Right lobe of liver (tissue), 6 donors: Measurements from ENCODE around the gene BLACAT1. TPM values are rescaled to one million over a fixed set of nuclear protein-coding genes. Genes with fewer than 3 reads are reported as not detected.

Experiments used
- ATAC-seq, 4 donors: fragments of 200-7000 bp; cut with Tn5 transposase; one replicate each; pipeline ENCODE4 v1.9.1; 2020; ENCODE audit warnings: mild to moderate bottlenecking in 4 of 4, moderate library complexity in 4 of 4
- DNase-seq, 3 donors: peaks; one replicate each; pipeline ENCODE4 v3.0.0-alpha.2; 2020
- H3K27ac ChIP-seq, 3 donors: fragments of 200-600 bp; one replicate each; pipeline ENCODE4 v1.8.0; 2022
- H3K27me3 ChIP-seq, 2 donors: fragments of 200-600 bp; one replicate each; pipeline ENCODE4 v1.8.0; 2022
- H3K36me3 ChIP-seq, 4 donors: fragments of 200-600 bp; sonication (generic) in 1 of 4; one replicate each; pipeline versions ENCODE4 v1.5.1 to v1.8.0; 2017 to 2022; ENCODE audit warnings: control low read depth in 1 of 4
- H3K4me1 ChIP-seq, 4 donors: fragments of 200-600 bp; sonication (generic) in 1 of 4; one replicate each; pipeline versions ENCODE4 v1.5.1 to v1.8.0; 2017 to 2022; ENCODE audit warnings: control low read depth in 1 of 4
- H3K4me3 ChIP-seq, 3 donors: fragments of 200-600 bp; one replicate each; pipeline ENCODE4 v1.8.0; 2022
- H3K9me3 ChIP-seq, 4 donors: fragments of 200-600 bp; sonication (generic) in 1 of 4; one replicate each; pipeline versions ENCODE4 v1.5.1 to v1.8.0; 2017 to 2022; ENCODE audit warnings: control low read depth in 1 of 4
- POLR2A ChIP-seq: fragments of 450-650 bp; IDR thresholded peaks from one replicate; pipeline ENCODE4 v1.6.1; 2017; ENCODE audit warnings: antibody characterized with exemption, mild to moderate bottlenecking
- WGBS: methylation state at CpG from one replicate; pipeline ENCODE4 v1.1.6; 2018; ENCODE audit warnings: low coverage, low lambda C conversion rate; ENCODE audit not compliant: insufficient coverage; ENCODE audit errors: missing lambda C conversion rate; 5-methylcytosine and 5-hydroxymethylcytosine counted together
- intact Hi-C, 2 donors: fragments of 100-400 bp; cut with DNase I; formaldehyde crosslinking; loops; one replicate each; pipeline versions ENCODE4 v1.11.2 to v1.14.1; 2022
- total RNA-seq, 6 experiments: library from RNA; depleted of rRNA in 2 of 6; stranded (reverse); fragments of >200 nt in 2 of 6; fragmentation: NEBNext Ultra II Directional in 3 of 6; extraction: Animal tissue kit (Norgen Biotek cat#: 25700) in 3 of 6; gene quantifications; one replicate each; pipeline versions ENCODE4 v1.1.0 to v1.2.4, GENCODE V29; 2016 to 2023
- TF ChIP-seq, protein P1 (sequence below), 4 donors: fragments of 200-600 bp in 3 of 4; fragments of 450-650 bp in 1 of 4; IDR thresholded peaks; one replicate each; pipeline versions ENCODE4 v1.5.1 to v1.8.0; 2016 to 2022; ENCODE audit warnings: antibody characterized with exemption in 4 of 4, mild to moderate bottlenecking in 2 of 4
- donor health status: DM: no; HTN: yes; CAD: no.
- donor health status: DM: no; HTN: no; CAD: no.
- donor health status: DM: no; HTN: no; CAD: no.
- donor health status: DM: no; HTN: yes; CAD: no.
- donor health status: DM: no; HTN: yes; CAD: no.

Gene BLACAT1
- total RNA-seq, 6 experiments from 2014 or later, result 0.06 TPM; not detected in 5

DNA sequence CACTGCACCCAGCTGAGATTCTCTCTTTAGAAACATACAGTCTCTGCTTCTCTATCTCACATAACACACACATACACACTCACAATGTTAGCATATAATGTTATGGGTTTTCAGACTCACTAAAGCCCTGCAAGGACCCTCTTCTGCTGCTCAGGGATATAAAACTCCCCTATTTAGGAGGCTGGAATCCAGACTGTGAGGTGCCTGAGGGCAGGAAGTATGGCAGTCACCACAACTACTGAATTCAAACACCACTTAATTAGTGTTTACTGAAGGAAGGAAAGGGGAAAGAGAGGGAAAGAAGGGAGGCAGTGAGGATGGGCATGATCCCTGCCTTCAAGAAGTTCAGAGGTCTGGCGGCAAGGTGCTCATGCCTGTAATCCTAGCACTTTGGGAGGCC, 40.8 kb upstream of the BLACAT1 start:
- Histone ChIP-seq H3K4me3 (no peak overlapping the region), H3K4me1 (no peaks in the 10 kb centered on the region), H3K36me3 (no peaks in the 10 kb centered on the region), H3K9me3 (no peaks in the 10 kb centered on the region), H3K27me3 (no peaks in the 10 kb centered on the region), H3K27ac (no peak overlapping the region)
- no peak for TF ChIP-seq POLR2A
- TF ChIP-seq, protein P1, sequence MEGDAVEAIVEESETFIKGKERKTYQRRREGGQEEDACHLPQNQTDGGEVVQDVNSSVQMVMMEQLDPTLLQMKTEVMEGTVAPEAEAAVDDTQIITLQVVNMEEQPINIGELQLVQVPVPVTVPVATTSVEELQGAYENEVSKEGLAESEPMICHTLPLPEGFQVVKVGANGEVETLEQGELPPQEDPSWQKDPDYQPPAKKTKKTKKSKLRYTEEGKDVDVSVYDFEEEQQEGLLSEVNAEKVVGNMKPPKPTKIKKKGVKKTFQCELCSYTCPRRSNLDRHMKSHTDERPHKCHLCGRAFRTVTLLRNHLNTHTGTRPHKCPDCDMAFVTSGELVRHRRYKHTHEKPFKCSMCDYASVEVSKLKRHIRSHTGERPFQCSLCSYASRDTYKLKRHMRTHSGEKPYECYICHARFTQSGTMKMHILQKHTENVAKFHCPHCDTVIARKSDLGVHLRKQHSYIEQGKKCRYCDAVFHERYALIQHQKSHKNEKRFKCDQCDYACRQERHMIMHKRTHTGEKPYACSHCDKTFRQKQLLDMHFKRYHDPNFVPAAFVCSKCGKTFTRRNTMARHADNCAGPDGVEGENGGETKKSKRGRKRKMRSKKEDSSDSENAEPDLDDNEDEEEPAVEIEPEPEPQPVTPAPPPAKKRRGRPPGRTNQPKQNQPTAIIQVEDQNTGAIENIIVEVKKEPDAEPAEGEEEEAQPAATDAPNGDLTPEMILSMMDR (IDR thresholded peaks at IDR 0.05), result no peak
- intact Hi-C loops, result no loop called here
- DNase-seq, result no peak
- ATAC-seq, result no peak
- WGBS, result 80% methylated on average over 1 of the region's 1 CpG

DNA sequence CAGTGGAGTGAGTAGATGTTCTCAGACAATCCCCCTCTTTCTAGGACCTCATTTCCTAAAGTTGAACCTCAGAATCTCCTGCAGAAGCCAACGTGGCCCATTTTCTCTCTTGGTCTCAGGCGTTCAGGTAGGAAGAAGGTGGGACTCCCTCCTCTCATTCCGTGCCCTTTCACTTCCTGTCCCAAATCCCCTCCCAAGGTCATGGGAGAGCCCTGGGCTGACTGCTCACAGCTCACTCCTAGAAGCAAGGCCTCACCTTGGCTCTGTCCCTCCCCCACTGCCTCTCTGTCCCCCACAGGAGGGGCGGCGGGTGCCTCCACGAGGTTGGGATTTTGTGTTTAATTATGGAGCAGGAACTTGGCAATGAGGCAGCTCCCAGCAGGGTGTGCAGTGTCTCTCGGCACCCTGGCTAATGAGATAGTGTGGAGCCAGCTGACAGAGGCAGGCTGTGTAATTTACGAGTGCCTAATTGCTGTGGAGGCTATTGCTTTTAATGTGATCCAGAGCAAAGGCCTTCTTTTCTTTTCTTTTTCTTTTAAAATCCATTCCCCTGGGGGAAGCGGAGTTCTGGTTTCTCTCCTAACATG, 39.5 kb upstream of the BLACAT1 start:
- no peak for ATAC-seq
- Histone ChIP-seq H3K27ac (no peak overlapping the region), H3K4me1 (no peaks in the 10 kb centered on the region), H3K36me3 (no peaks in the 10 kb centered on the region), H3K9me3 (no peaks in the 10 kb centered on the region), H3K4me3 (no peak overlapping the region), H3K27me3 (no peaks in the 10 kb centered on the region)
- intact Hi-C loops, result no loop called here
- WGBS, result 62% methylated on average over 7 of the region's 9 CpGs
- no peak for TF ChIP-seq POLR2A
- TF ChIP-seq, protein P1 (IDR thresholded peaks at IDR 0.05), result no peak
- DNase-seq, result no peak

- no peak overlapping the region for H3K4me3 ChIP-seq
- H3K27ac ChIP-seq, result no peak overlapping the region
- no peaks in the 10 kb centered on the region for H3K9me3 ChIP-seq
- intact Hi-C loops, result no loop called here
- DNase-seq (no peak), ATAC-seq (no peak)
- WGBS, result 63% methylated on average over 4 of the region's 4 CpGs
- H3K27me3 ChIP-seq, result no peaks in the 10 kb centered on the region
- TF ChIP-seq POLR2A, result no peak
- TF ChIP-seq, protein P1 (IDR thresholded peaks at IDR 0.05), result no peak
- H3K36me3 ChIP-seq, result no peaks in the 10 kb centered on the region
- H3K4me1 ChIP-seq, result no peaks in the 10 kb centered on the region
Observed at GRCh38 chr1:205494115-205494514, 38.3 kb upstream of the BLACAT1 start.

DNA sequence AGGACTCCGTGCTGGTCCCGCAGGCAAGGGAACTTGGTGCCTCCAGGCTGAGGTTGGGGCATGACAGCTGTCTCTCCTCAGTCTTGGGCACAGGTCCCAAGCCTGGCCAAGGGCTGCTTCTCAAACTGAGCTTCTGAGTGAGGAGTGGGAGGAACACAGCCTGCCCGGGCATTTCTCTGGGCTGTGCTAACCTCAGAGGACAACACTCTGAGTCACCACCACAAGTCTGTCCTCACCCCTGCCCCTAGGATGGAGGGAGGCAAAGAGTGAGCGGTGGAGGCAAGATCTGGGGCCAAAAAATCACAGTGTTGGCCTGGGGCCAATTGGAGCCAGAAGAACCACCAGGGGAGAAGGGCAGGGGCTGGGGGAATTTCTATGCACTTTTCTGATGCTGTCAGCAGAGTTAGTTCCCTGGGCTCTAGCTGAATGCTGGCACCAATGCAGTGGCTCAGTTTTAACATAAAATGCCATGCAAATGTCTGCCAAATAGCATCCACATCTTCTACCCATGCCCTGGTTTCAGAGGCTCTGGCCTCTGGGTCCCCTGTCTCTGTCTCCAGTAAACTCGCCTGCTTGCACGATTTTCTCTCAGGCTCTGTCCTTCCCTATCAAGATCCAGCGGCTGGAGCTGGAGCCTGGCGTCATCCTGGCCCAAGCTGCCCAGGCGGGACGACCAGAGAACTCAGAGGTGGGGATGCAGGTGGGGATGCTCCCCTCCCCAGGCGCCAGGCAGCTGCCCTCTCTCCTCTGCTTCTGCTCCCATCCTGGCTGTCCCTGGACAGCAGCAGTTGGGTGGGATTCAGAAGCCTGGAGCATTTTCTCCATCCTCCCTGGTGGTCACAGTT, 37.6 kb upstream of the BLACAT1 start:
- no peaks in the 10 kb centered on the region for H3K36me3 ChIP-seq
- no peaks in the 10 kb centered on the region for H3K9me3 ChIP-seq
- TF ChIP-seq POLR2A, result no peak
- TF ChIP-seq, protein P1 (IDR thresholded peaks at IDR 0.05), result no peak
- 39% methylated on average over 6 of the region's 11 CpGs for WGBS
- peak in 2 of 4 donors; percentile 39 to 45 for ATAC-seq
- no peak overlapping the region for H3K27ac ChIP-seq
- DNase-seq, result no peak
- H3K27me3 ChIP-seq, result no peaks in the 10 kb centered on the region
- intact Hi-C loops, result no loop called here
- H3K4me3 ChIP-seq, result no peak overlapping the region
- H3K4me1 ChIP-seq, result no peaks in the 10 kb centered on the region
